GM12872 (cell line): ENCODE results near the gene CC2D2A.
A peak's percentile ranks its signal among the peaks of the same experiment; 100 is the strongest.

ENCODE experiments used
- CTCF ChIP-seq: IDR thresholded peaks from 3 replicates; pipeline ENCODE4 v1.5.1; 2011; ENCODE audit warnings: low read depth, mild to moderate bottlenecking, low read length, moderate library complexity; ENCODE audit not compliant: insufficient read depth

CC2D2A gene

GRCh38 chr4:15470128-15470475 lies 420 bp downstream of the CC2D2A start:
- no peak for TF ChIP-seq CTCF

GRCh38 chr4:15476396-15476795 lies 6.7 kb downstream of the CC2D2A start:
- TF ChIP-seq CTCF: no peak

GRCh38 chr4:15478724-15479088 lies 9.0 kb downstream of the CC2D2A start:
- no peak for TF ChIP-seq CTCF

GRCh38 chr4:15479089-15479912 lies 9.6 kb downstream of the CC2D2A start:
- TF ChIP-seq CTCF: peak; percentile 60

GRCh38 chr4:15479913-15480185 lies 10.2 kb downstream of the CC2D2A start:
- TF ChIP-seq CTCF: no peak

- TF ChIP-seq CTCF: no peak
Measured at GRCh38 chr4:15481961-15482745, 12.5 kb downstream of the CC2D2A start.

- TF ChIP-seq CTCF: no peak
Measured at GRCh38 chr4:15482842-15483241, 13.2 kb downstream of the CC2D2A start.
